CD4-positive, CD25-positive, alpha-beta regulatory T cell (primary cell): ENCODE results near the gene ZNF277. TPM values are rescaled to one million over a fixed set of nuclear protein-coding genes. Genes with fewer than 3 reads are reported as not detected.

Source experiments
- ATAC-seq, 2 donors: fragments of 150-1000 bp; cut with Tn5 transposase; one replicate each; pipeline ENCODE4 v1.10.0; 2021; ENCODE audit warnings: low read depth in 2 of 2, moderate number of reproducible peaks in 2 of 2, moderate library complexity in 1 of 2
- DNase-seq, 3 donors: peaks; one replicate each; pipeline versions ENCODE4 v3.0.0 to v3.0.0-alpha.2; 2012 to 2022; ENCODE audit warnings: mixed read lengths in 1 of 3
- H3K27ac ChIP-seq: one replicate; pipeline ENCODE4 v1.7.0; 2013; ENCODE audit warnings: mild to moderate bottlenecking, low read length; ENCODE audit not compliant: insufficient read depth, poor library complexity, severe bottlenecking
- H3K27me3 ChIP-seq: one replicate; pipeline ENCODE4 v1.7.0; 2013; ENCODE audit warnings: low read length; ENCODE audit not compliant: control insufficient read depth, insufficient read depth
- H3K36me3 ChIP-seq: one replicate; pipeline ENCODE4 v1.7.0; 2013; ENCODE audit warnings: mild to moderate bottlenecking, low read length, moderate library complexity; ENCODE audit not compliant: control insufficient read depth, insufficient read depth
- H3K4me1 ChIP-seq: 2 replicates; pipeline ENCODE4 v1.7.0; 2013; ENCODE audit warnings: mild to moderate bottlenecking, low read length; ENCODE audit not compliant: insufficient read depth, control insufficient read depth, poor library complexity, severe bottlenecking
- H3K4me3 ChIP-seq: one replicate; pipeline ENCODE4 v1.7.0; 2013; ENCODE audit warnings: low read depth, mild to moderate bottlenecking, low read length, moderate library complexity
- H3K9me3 ChIP-seq, 2 experiments: 1 replicate in 1 of 2; 2 replicates in 1 of 2; pipeline ENCODE4 v1.7.0; 2013; ENCODE audit warnings: low read length in 2 of 2, mild to moderate bottlenecking in 1 of 2, moderate library complexity in 1 of 2; ENCODE audit not compliant: control insufficient read depth in 2 of 2
- H3K27ac Mint-ChIP-seq, 3 donors: one replicate each; pipeline ENCODE4 v1.8.0; 2020 to 2022; ENCODE audit warnings: mild to moderate bottlenecking in 3 of 3, mixed read lengths in 3 of 3, moderate library complexity in 2 of 3
- H3K27me3 Mint-ChIP-seq: one replicate; pipeline ENCODE4 v1.8.0; 2022; ENCODE audit warnings: mild to moderate bottlenecking, mixed read lengths
- H3K36me3 Mint-ChIP-seq: one replicate; pipeline ENCODE4 v1.8.0; 2020; ENCODE audit warnings: mixed read lengths
- H3K4me1 Mint-ChIP-seq, 4 donors: one replicate each; pipeline ENCODE4 v1.8.0; 2020 to 2022; ENCODE audit warnings: mixed read lengths in 4 of 4, mild to moderate bottlenecking in 1 of 4
- H3K4me3 Mint-ChIP-seq, 4 donors: one replicate each; pipeline ENCODE4 v1.8.0; 2020 to 2022; ENCODE audit warnings: mild to moderate bottlenecking in 4 of 4, mixed read lengths in 4 of 4, moderate library complexity in 3 of 4
- H3K9me3 Mint-ChIP-seq, 7 donors: one replicate each; pipeline ENCODE4 v1.8.0; 2020 to 2022; ENCODE audit warnings: mixed read lengths in 7 of 7, mild to moderate bottlenecking in 3 of 7, moderate library complexity in 2 of 7
- polyA plus RNA-seq, 4 donors: library from polyadenylated mRNA; unstranded; fragments of 300-500 nt; fragmentation: Illumina TruSeq; gene quantifications; one replicate each; pipeline ENCODE4 v1.2.3, GENCODE V29; 2021
- total RNA-seq: library from RNA; stranded (reverse); gene quantifications from one replicate; pipeline ENCODE4 v1.2.3, GENCODE V29; 2022

The ZNF277 gene
- total and polyA plus RNA-seq, 5 donors from 2014 or later, result 24.7 to 29.0 (median 26.8) TPM

GRCh38 chr7:112199035-112199655 is 7.3 kb upstream of the ZNF277 start:
- no peak overlapping the region for H3K4me3 Mint-ChIP-seq
- no peak overlapping the region for H3K27ac Mint-ChIP-seq
- Histone ChIP-seq H3K4me3 (no peak overlapping the region), H3K27me3 (peaks cover 58% of the 10 kb centered on the region), H3K9me3 (peaks cover 0 to 4% of the 10 kb centered on the region in 2 experiments), H3K4me1 (peaks cover 4% of the 10 kb centered on the region), H3K36me3 (no peaks in the 10 kb centered on the region), H3K27ac (no peak overlapping the region)
- DNase-seq (peak in 1 of 3 donors; percentile 9), ATAC-seq (no peak)
- H3K4me1 Mint-ChIP-seq, result peaks cover 4 to 9% (median 5%) of the 10 kb centered on the region in 4 donors
- H3K27me3 Mint-ChIP-seq, result peaks cover 80% of the 10 kb centered on the region
- no peaks in the 10 kb centered on the region for H3K36me3 Mint-ChIP-seq
- H3K9me3 Mint-ChIP-seq, result peaks cover 0 to 3% (median 0%) of the 10 kb centered on the region in 7 donors

- ATAC-seq (no peak), DNase-seq (no peak)
- Mint-ChIP-seq H3K27ac (no peak overlapping the region), H3K36me3 (no peaks in the 10 kb centered on the region), H3K4me3 (no peak overlapping the region), H3K4me1 (peaks cover 6 to 12% (median 11%) of the 10 kb centered on the region in 4 donors), H3K9me3 (peaks cover 0 to 3% (median 0%) of the 10 kb centered on the region in 7 donors), H3K27me3 (peaks cover 80% of the 10 kb centered on the region)
- no peak overlapping the region for H3K27ac ChIP-seq
- H3K36me3 ChIP-seq, result no peaks in the 10 kb centered on the region
- peaks cover 7% of the 10 kb centered on the region for H3K4me1 ChIP-seq
- H3K9me3 ChIP-seq, result peaks cover 0 to 4% of the 10 kb centered on the region in 2 experiments
- H3K4me3 ChIP-seq, result no peak overlapping the region
- H3K27me3 ChIP-seq, result peaks cover 63% of the 10 kb centered on the region
These were observed 6.8 kb upstream of the ZNF277 start for GRCh38 chr7:112199672-112200071.

GRCh38 chr7:112201411-112201810 is 5.1 kb upstream of the ZNF277 start:
- no peak for ATAC-seq
- no peaks in the 10 kb centered on the region for H3K36me3 Mint-ChIP-seq

GRCh38 chr7:112201839-112202238 is 4.7 kb upstream of the ZNF277 start:
- Mint-ChIP-seq H3K27ac (no peak overlapping the region), H3K4me3 (no peak overlapping the region), H3K9me3 (peaks cover 0 to 3% (median 0%) of the 10 kb centered on the region in 7 donors), H3K4me1 (peaks cover 10 to 27% (median 15%) of the 10 kb centered on the region in 4 donors), H3K36me3 (no peaks in the 10 kb centered on the region), H3K27me3 (peaks cover 72% of the 10 kb centered on the region)
- peaks cover 23% of the 10 kb centered on the region for H3K4me1 ChIP-seq
- DNase-seq (no peak), ATAC-seq (no peak)
- H3K27me3 ChIP-seq, result peaks cover 58% of the 10 kb centered on the region
- no peak overlapping the region for H3K27ac ChIP-seq
- H3K9me3 ChIP-seq, result peaks cover 0 to 4% of the 10 kb centered on the region in 2 experiments
- H3K4me3 ChIP-seq, result no peak overlapping the region
- no peaks in the 10 kb centered on the region for H3K36me3 ChIP-seq

More at GRCh38 chr7:112201411-112201810, 5.1 kb upstream of the ZNF277 start:
- DNase-seq, result no peak
- Mint-ChIP-seq H3K9me3 (peaks cover 0 to 3% (median 0%) of the 10 kb centered on the region in 7 donors), H3K4me3 (no peak overlapping the region), H3K27ac (no peak overlapping the region), H3K27me3 (peaks cover 76% of the 10 kb centered on the region), H3K4me1 (peaks cover 10 to 23% (median 15%) of the 10 kb centered on the region in 4 donors)
- Histone ChIP-seq H3K4me1 (peaks cover 20% of the 10 kb centered on the region), H3K27me3 (peaks cover 62% of the 10 kb centered on the region), H3K36me3 (no peaks in the 10 kb centered on the region), H3K27ac (no peak overlapping the region), H3K9me3 (peaks cover 0 to 4% of the 10 kb centered on the region in 2 experiments), H3K4me3 (no peak overlapping the region)

GRCh38 chr7:112202816-112203215 is 3.7 kb upstream of the ZNF277 start:
- H3K36me3 ChIP-seq, result no peaks in the 10 kb centered on the region
- H3K4me1 Mint-ChIP-seq, result peaks cover 10 to 37% (median 20%) of the 10 kb centered on the region in 4 donors
- ATAC-seq (no peak), DNase-seq (peak in 2 of 3 donors; percentile 7 to 30)
- H3K27ac ChIP-seq, result no peak overlapping the region
- no peaks in the 10 kb centered on the region for H3K36me3 Mint-ChIP-seq
- H3K4me3 Mint-ChIP-seq, result peak overlapping the region in 1 of 4 donors; percentile 3
- H3K4me1 ChIP-seq, result peaks cover 31% of the 10 kb centered on the region
- H3K27ac Mint-ChIP-seq, result peak overlapping the region in 1 of 3 donors; percentile 48
- peaks cover 0 to 3% (median 0%) of the 10 kb centered on the region in 7 donors for H3K9me3 Mint-ChIP-seq
- H3K27me3 ChIP-seq, result peaks cover 52% of the 10 kb centered on the region
- H3K4me3 ChIP-seq, result no peak overlapping the region
- peaks cover 0 to 4% of the 10 kb centered on the region in 2 experiments for H3K9me3 ChIP-seq
- peaks cover 62% of the 10 kb centered on the region for H3K27me3 Mint-ChIP-seq

- Histone ChIP-seq H3K4me3 (no peak overlapping the region), H3K36me3 (no peaks in the 10 kb centered on the region), H3K27me3 (peaks cover 50% of the 10 kb centered on the region), H3K9me3 (peaks cover 0 to 4% of the 10 kb centered on the region in 2 experiments), H3K27ac (no peak overlapping the region), H3K4me1 (peaks cover 31% of the 10 kb centered on the region)
- DNase-seq (no peak), ATAC-seq (no peak)
- Mint-ChIP-seq H3K36me3 (no peaks in the 10 kb centered on the region), H3K4me1 (peaks cover 10 to 40% (median 21%) of the 10 kb centered on the region in 4 donors), H3K9me3 (peaks cover 0 to 2% (median 0%) of the 10 kb centered on the region in 7 donors), H3K4me3 (peak overlapping the region in 2 of 4 donors; percentile 39 to 91), H3K27ac (peak overlapping the region in 1 of 3 donors; percentile 68), H3K27me3 (peaks cover 57% of the 10 kb centered on the region)
These were observed 3.1 kb upstream of the ZNF277 start for GRCh38 chr7:112203365-112203739.

- Histone ChIP-seq H3K9me3 (peaks cover 0 to 4% of the 10 kb centered on the region in 2 experiments), H3K36me3 (no peaks in the 10 kb centered on the region), H3K4me1 (peaks cover 31% of the 10 kb centered on the region), H3K27me3 (peaks cover 44% of the 10 kb centered on the region), H3K4me3 (peak overlapping the region; percentile 76), H3K27ac (no peak overlapping the region)
- no peaks in the 10 kb centered on the region for H3K36me3 Mint-ChIP-seq
- ATAC-seq, result no peak
- H3K27ac Mint-ChIP-seq, result peak overlapping the region in 1 of 3 donors; percentile 96
- H3K27me3 Mint-ChIP-seq, result peaks cover 44% of the 10 kb centered on the region
- peaks cover 10 to 45% (median 21%) of the 10 kb centered on the region in 4 donors for H3K4me1 Mint-ChIP-seq
- peak overlapping the region; percentile 91 to 98 (median 94) for H3K4me3 Mint-ChIP-seq
- H3K9me3 Mint-ChIP-seq, result no peaks in the 10 kb centered on the region
- DNase-seq, result peak in 2 of 3 donors; percentile 20 to 22
These were observed 1.8 kb upstream of the ZNF277 start for GRCh38 chr7:112204499-112205342.
